ENCODE measurements around the gene N4BP2. TPM values are rescaled to one million over a fixed set of nuclear protein-coding genes. Genes with fewer than 3 reads are reported as not detected.

N4BP2 gene
- total RNA-seq, 6 experiments from 2014 or later, result 1.0 to 2.1 (median 1.9) TPM

GRCh38 chr4:40053161-40053560 is 3.5 kb upstream of the N4BP2 start:
- H3K4me1 Mint-ChIP-seq (ENCODE audit: low read depth), result peaks cover 19% of the 10 kb centered on the region
- peaks cover 7% of the 10 kb centered on the region; the same call in 1 of the 2 replicates for H3K27me3 Mint-ChIP-seq (ENCODE audit: insufficient read depth)
- no peak overlapping the region for H3K27ac Mint-ChIP-seq
- no peak for TF ChIP-seq CTCF (IDR thresholded peaks at IDR 0.05)
- no peaks in the 10 kb centered on the region for H3K9me3 Mint-ChIP-seq
- H3K36me3 Mint-ChIP-seq (ENCODE audit: low read depth), result no peaks in the 10 kb centered on the region
- DNase-seq, result no peak
- no peak overlapping the region for H3K4me3 Mint-ChIP-seq

GRCh38 chr4:40055511-40055862 is 1.2 kb upstream of the N4BP2 start:
- Mint-ChIP-seq H3K27me3 (ENCODE audit: insufficient read depth) (peaks cover 7% of the 10 kb centered on the region; the same call in 1 of the 2 replicates), H3K36me3 (ENCODE audit: low read depth) (no peaks in the 10 kb centered on the region), H3K9me3 (no peaks in the 10 kb centered on the region), H3K4me3 (peak overlapping the region; percentile 92), H3K27ac (peak overlapping the region; percentile 90), H3K4me1 (ENCODE audit: low read depth) (peaks cover 24% of the 10 kb centered on the region)
- no peak for TF ChIP-seq CTCF (IDR thresholded peaks at IDR 0.05)
- DNase-seq, result no peak

DNA sequence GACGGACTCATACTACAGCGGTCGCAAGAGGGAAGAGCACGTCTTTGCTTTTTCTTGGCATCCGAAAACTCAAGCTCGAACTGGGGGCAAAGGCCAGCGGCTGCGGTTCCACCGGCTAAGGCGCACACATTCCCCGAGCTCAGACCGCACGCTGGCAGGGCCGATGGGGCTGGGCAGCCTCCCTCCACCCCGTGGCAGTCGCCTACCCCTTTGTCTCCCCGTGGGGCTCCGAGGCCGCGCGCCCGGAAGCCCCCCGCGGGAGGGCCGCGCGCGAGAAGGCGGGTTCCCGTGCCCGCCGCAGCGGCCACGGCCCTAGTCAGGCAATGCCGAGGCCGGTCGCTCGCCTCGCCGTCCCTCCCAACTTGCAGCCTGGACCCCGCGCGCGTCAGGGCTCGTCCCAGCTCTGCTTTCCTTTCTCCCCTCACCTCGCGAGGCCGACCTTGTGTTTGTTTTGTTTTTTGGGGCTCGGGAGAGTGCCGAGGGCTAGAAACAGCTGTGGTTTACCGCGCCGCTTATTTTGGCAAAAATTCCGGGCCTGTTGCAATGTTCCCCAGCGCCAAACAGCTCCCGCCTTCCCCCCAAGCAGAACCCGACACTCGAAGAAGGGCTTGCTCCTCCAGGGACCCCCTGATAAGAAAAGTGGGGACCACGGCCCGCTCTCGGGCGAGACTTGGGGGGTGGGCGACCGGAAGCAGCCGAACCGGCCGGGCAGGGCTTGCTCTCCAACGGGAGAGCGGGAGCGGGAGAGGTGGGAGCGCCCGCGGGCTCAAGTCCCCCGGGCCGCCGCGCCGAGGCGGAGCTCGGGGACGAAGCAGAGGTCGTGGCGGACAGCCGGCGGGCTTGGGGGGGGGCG is 561 bp upstream of the N4BP2 start:
- H3K4me1 Mint-ChIP-seq (ENCODE audit: low read depth), result peaks cover 24% of the 10 kb centered on the region
- no peaks in the 10 kb centered on the region for H3K9me3 Mint-ChIP-seq
- H3K4me3 Mint-ChIP-seq, result peak overlapping the region; percentile 92
- no peaks in the 10 kb centered on the region for H3K36me3 Mint-ChIP-seq (ENCODE audit: low read depth)
- no peak for TF ChIP-seq CTCF (IDR thresholded peaks at IDR 0.05)
- peak; percentile 85 for DNase-seq
- peaks cover 7% of the 10 kb centered on the region; the same call in 1 of the 2 replicates for H3K27me3 Mint-ChIP-seq (ENCODE audit: insufficient read depth)
- H3K27ac Mint-ChIP-seq, result peak overlapping the region; percentile 91

- Mint-ChIP-seq H3K27ac (peak overlapping the region; percentile 92), H3K4me3 (peak overlapping the region; percentile 92), H3K27me3 (ENCODE audit: insufficient read depth) (peaks cover 2% of the 10 kb centered on the region; the same call in 1 of the 2 replicates), H3K4me1 (ENCODE audit: low read depth) (peaks cover 24% of the 10 kb centered on the region), H3K36me3 (ENCODE audit: low read depth) (no peaks in the 10 kb centered on the region), H3K9me3 (no peaks in the 10 kb centered on the region)
- no peak for TF ChIP-seq CTCF (IDR thresholded peaks at IDR 0.05)
- peak; percentile 95 for DNase-seq
These were observed 989 bp downstream of the N4BP2 start for GRCh38 chr4:40057586-40058091.

- no peaks in the 10 kb centered on the region for H3K27me3 Mint-ChIP-seq (ENCODE audit: insufficient read depth)
- peaks cover 24% of the 10 kb centered on the region for H3K4me1 Mint-ChIP-seq (ENCODE audit: low read depth)
- DNase-seq, result no peak
- no peaks in the 10 kb centered on the region for H3K9me3 Mint-ChIP-seq
- no peak for TF ChIP-seq CTCF (IDR thresholded peaks at IDR 0.05)
- peak overlapping the region; percentile 92 for H3K4me3 Mint-ChIP-seq
- H3K27ac Mint-ChIP-seq, result peak overlapping the region; percentile 92
- no peaks in the 10 kb centered on the region for H3K36me3 Mint-ChIP-seq (ENCODE audit: low read depth)
These were observed 1.5 kb downstream of the N4BP2 start for GRCh38 chr4:40058121-40058520.
